Dermis microvascular lymphatic vessel endothelial cell (primary cell): ENCODE measurements around the gene CEP104. TPM values are rescaled to one million over a fixed set of nuclear protein-coding genes. Genes with fewer than 3 reads are reported as not detected.

Experiments
- DNase-seq, 2 donors: peaks; one replicate each; pipeline versions ENCODE4 v3.0.0 to v3.0.0-alpha.2; 2010; ENCODE audit warnings: low read depth in 2 of 2
- total RNA-seq: library from RNA; depleted of rRNA; stranded (reverse); fragments of >200 nt; gene quantifications from 2 replicates; pipeline ENCODE4 v1.2.1, GENCODE V29; 2014

The CEP104 gene
- total RNA-seq = 12.2 and 20.6 TPM in 2 replicates

- peak; percentile 67 to 82 for DNase-seq
Measured at GRCh38 chr1:3856923-3857790, at the start of gene CEP104, which contains the start of gene DFFB. TSS of gene CEP104 (minus strand) at chr1:3857211. CDS start at chr1:3852407, 4,804 bp downstream. TSS of gene DFFB (plus strand) at chr1:3857476. CDS start at chr1:3857604, 128 bp downstream.

GRCh38 chr1:3906672-3907020 is 49.6 kb upstream of the CEP104 start:
- DNase-seq = no peak

GRCh38 chr1:3905953-3906671 is 49.1 kb upstream of the CEP104 start:
- DNase-seq = no peak

- DNase-seq = no peak
Measured at GRCh38 chr1:3905266-3905952, 48.4 kb upstream of the CEP104 start.

- DNase-seq = no peak
Measured at GRCh38 chr1:3904843-3905185, 47.8 kb upstream of the CEP104 start.

- no peak for DNase-seq
Measured at GRCh38 chr1:3904006-3904842, 47.2 kb upstream of the CEP104 start.

GRCh38 chr1:3903141-3904005 is 46.4 kb upstream of the CEP104 start:
- no peak for DNase-seq

GRCh38 chr1:3902571-3903091 is 45.6 kb upstream of the CEP104 start:
- DNase-seq = peak in 1 of 2 donors; percentile 36

- no peak for DNase-seq
Measured at GRCh38 chr1:3902111-3902511, 45.1 kb upstream of the CEP104 start.

- peak; percentile 92 to 97 for DNase-seq
Measured at GRCh38 chr1:3900969-3901529, 44.0 kb upstream of the CEP104 start.

- DNase-seq = peak; percentile 95 to 98
Measured at GRCh38 chr1:3900150-3900968, 43.3 kb upstream of the CEP104 start, which contains the start of gene C1orf174. TSS of gene C1orf174 (minus strand) at chr1:3900272. CDS start at chr1:3900186, 86 bp downstream.

- DNase-seq = no peak
Measured at GRCh38 chr1:3899754-3900149, 42.7 kb upstream of the CEP104 start.

GRCh38 chr1:3898994-3899753 is 42.2 kb upstream of the CEP104 start:
- peak in 1 of 2 donors; percentile 10 for DNase-seq

- DNase-seq = no peak
Measured at GRCh38 chr1:3898475-3898735, 41.4 kb upstream of the CEP104 start.

GRCh38 chr1:3896396-3897000 is 39.5 kb upstream of the CEP104 start:
- no peak for DNase-seq

GRCh38 chr1:3895951-3896325 is 38.9 kb upstream of the CEP104 start:
- DNase-seq = no peak

- DNase-seq = no peak
Measured at GRCh38 chr1:3895279-3895950, 38.4 kb upstream of the CEP104 start.
